GM12878 (cell line): Measurements from ENCODE around the gene ADAT3. TPM values are rescaled to one million over a fixed set of nuclear protein-coding genes. Genes with fewer than 3 reads are reported as not detected.

Source experiments
- ATF3 ChIP-seq: IDR thresholded peaks from 2 replicates; pipeline ENCODE4 v1.6.1; 2011; ENCODE audit warnings: low read depth, mild to moderate bottlenecking, low read length, moderate library complexity, borderline replicate concordance; ENCODE audit errors: extremely low read depth
- CHD2 ChIP-seq: IDR thresholded peaks from 2 replicates; pipeline ENCODE4 v1.6.1; 2011; ENCODE audit warnings: low read depth, low read length, improper control_type of control experiment, borderline replicate concordance
- CREB1 ChIP-seq: IDR thresholded peaks from 2 replicates; pipeline ENCODE4 v1.6.1; 2012; ENCODE audit warnings: low read depth, mild to moderate bottlenecking, inconsistent platforms
- DPF2 ChIP-seq: fragments of 450-650 bp; IDR thresholded peaks from 2 replicates; pipeline ENCODE4 v1.6.1; 2017; ENCODE audit warnings: mild to moderate bottlenecking
- EED ChIP-seq: sonication (generic); IDR thresholded peaks from 2 replicates; pipeline ENCODE4 v1.6.1; 2016; ENCODE audit warnings: antibody characterized with exemption, low read depth
- FOS ChIP-seq: IDR thresholded peaks from 3 replicates; pipeline ENCODE4 v1.6.1; 2011; ENCODE audit warnings: borderline replicate concordance; ENCODE audit not compliant: insufficient read length; ENCODE audit errors: extremely low read depth
- HSF1 ChIP-seq: fragments of 150-350 bp; IDR thresholded peaks from 2 replicates; pipeline ENCODE4 v1.6.1; 2014; ENCODE audit warnings: mild to moderate bottlenecking, low read depth, low read length
- KLF5 ChIP-seq: fragments of 450-650 bp; IDR thresholded peaks from 2 replicates; pipeline ENCODE4 v1.6.1; 2014; ENCODE audit warnings: mild to moderate bottlenecking; ENCODE audit not compliant: partially characterized antibody
- MXI1 ChIP-seq: fragments of 150-350 bp; IDR thresholded peaks from 2 replicates; pipeline ENCODE4 v1.6.1; 2011; ENCODE audit warnings: low read depth, mild to moderate bottlenecking, inconsistent platforms, low read length, improper control_type of control experiment
- MYC ChIP-seq: IDR thresholded peaks from 2 replicates; pipeline ENCODE4 v1.6.1; 2011; ENCODE audit warnings: mild to moderate bottlenecking, low read length, moderate library complexity, inconsistent platforms; ENCODE audit not compliant: insufficient read depth, insufficient replicate concordance, insufficient read length, severe bottlenecking
- NFYB ChIP-seq: IDR thresholded peaks from 2 replicates; pipeline ENCODE4 v1.6.1; 2011; ENCODE audit warnings: low read depth, mild to moderate bottlenecking, low read length, improper control_type of control experiment, moderate library complexity; ENCODE audit not compliant: insufficient read depth
- NR2F1 ChIP-seq: fragments of 450-650 bp; conservative IDR thresholded peaks from 2 replicates; pipeline ENCODE4 v1.6.1; 2017; ENCODE audit warnings: mild to moderate bottlenecking
- POLR2A ChIP-seq: IDR thresholded peaks from 2 replicates; pipeline ENCODE4 v1.6.1; 2011; ENCODE audit warnings: low read depth, mild to moderate bottlenecking, low read length
- POLR2AphosphoS5 ChIP-seq: IDR thresholded peaks from 2 replicates; pipeline ENCODE4 v1.6.1; 2011; ENCODE audit warnings: mild to moderate bottlenecking, low read length, inconsistent platforms
- SIN3A ChIP-seq: IDR thresholded peaks from 2 replicates; pipeline ENCODE4 v1.6.1; 2012; ENCODE audit warnings: low read depth, low read length, improper control_type of control experiment
- TARDBP ChIP-seq: IDR thresholded peaks from 2 replicates; pipeline ENCODE4 v1.6.1; 2016; ENCODE audit warnings: borderline replicate concordance
- polyA plus RNA-seq, 11 experiments: library from polyadenylated mRNA; depleted of rRNA in 4 of 11; unstranded in 6 of 11; stranded (reverse) in 5 of 11; fragments of >200 nt; fragmentation: Nextera tagmentation in 4 of 11; fragmentation: Illumina TruSeq in 1 of 11; extraction: Ambion mirVana in 4 of 11; extraction: Trizol in 1 of 11; gene quantifications; 1 replicate in 1 of 11; 2 replicates in 10 of 11; pipeline versions ENCODE4 v1.2.1 to v1.2.3, GENCODE V29; 2011 to 2016; ENCODE audit warnings: inconsistent platforms in 2 of 11, missing spikeins in 2 of 11, low read depth in 1 of 11
- total RNA-seq, 4 experiments: library from RNA; depleted of rRNA in 3 of 4; stranded (reverse); fragments of >200 nt in 3 of 4; fragmentation: Illumina TruSeq in 1 of 4; extraction: Trizol in 1 of 4; gene quantifications; 2 replicates each; pipeline versions ENCODE4 v1.2.1 to v1.2.3, GENCODE V29; 2013 to 2021
- TF ChIP-seq, protein P1 (sequence below): fragments of 450-650 bp; IDR thresholded peaks from 2 replicates; pipeline ENCODE4 v1.6.1; 2018; ENCODE audit warnings: borderline replicate concordance, mild to moderate bottlenecking; ENCODE audit not compliant: partially characterized antibody
- TF ChIP-seq, protein P2 (sequence below): IDR thresholded peaks from 2 replicates; pipeline ENCODE4 v1.6.1; 2011; ENCODE audit warnings: borderline replicate concordance, low read depth, mild to moderate bottlenecking, moderate library complexity, mixed read lengths, low read length; ENCODE audit not compliant: insufficient read depth; ENCODE audit errors: extremely low read length
- TF ChIP-seq, protein P3 (sequence below): fragments of 450-650 bp; conservative IDR thresholded peaks from 2 replicates; pipeline ENCODE4 v1.6.1; 2017; ENCODE audit warnings: mild to moderate bottlenecking, moderate library complexity
- TF ChIP-seq, protein P4 (sequence below): IDR thresholded peaks from 2 replicates; pipeline ENCODE4 v1.6.1; 2011; ENCODE audit warnings: low read depth, low read length, improper control_type of control experiment, borderline replicate concordance

The ADAT3 gene
- total and polyA plus RNA-seq, 10 of the 15 experiments (the other 5 are each of a cell fraction or from before 2014, with no cell fraction given), result 0.27 to 11.8 (median 7.7) TPM; not detected in 3

GRCh38 chr19:1863638-1864479, 41.3 kb upstream of the ADAT3 start (continued):
- TF ChIP-seq FOS, result no peak
- TF ChIP-seq, protein P1, sequence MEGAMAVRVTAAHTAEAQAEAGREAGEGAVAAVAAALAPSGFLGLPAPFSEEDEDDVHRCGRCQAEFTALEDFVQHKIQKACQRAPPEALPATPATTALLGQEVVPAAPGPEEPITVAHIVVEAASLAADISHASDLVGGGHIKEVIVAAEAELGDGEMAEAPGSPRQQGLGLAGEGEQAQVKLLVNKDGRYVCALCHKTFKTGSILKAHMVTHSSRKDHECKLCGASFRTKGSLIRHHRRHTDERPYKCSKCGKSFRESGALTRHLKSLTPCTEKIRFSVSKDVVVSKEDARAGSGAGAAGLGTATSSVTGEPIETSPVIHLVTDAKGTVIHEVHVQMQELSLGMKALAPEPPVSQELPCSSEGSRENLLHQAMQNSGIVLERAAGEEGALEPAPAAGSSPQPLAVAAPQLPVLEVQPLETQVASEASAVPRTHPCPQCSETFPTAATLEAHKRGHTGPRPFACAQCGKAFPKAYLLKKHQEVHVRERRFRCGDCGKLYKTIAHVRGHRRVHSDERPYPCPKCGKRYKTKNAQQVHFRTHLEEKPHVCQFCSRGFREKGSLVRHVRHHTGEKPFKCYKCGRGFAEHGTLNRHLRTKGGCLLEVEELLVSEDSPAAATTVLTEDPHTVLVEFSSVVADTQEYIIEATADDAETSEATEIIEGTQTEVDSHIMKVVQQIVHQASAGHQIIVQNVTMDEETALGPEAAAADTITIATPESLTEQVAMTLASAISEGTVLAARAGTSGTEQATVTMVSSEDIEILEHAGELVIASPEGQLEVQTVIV, result peak; percentile 32
- TF ChIP-seq MYC, result peak; percentile 100
- TF ChIP-seq MXI1, result peak; percentile 99
- peak; percentile 62; the same call in 1 of the 2 replicates for TF ChIP-seq CREB1
- TF ChIP-seq SIN3A, result peak; percentile 93
- TF ChIP-seq EED, result no peak
- TF ChIP-seq, protein P2, sequence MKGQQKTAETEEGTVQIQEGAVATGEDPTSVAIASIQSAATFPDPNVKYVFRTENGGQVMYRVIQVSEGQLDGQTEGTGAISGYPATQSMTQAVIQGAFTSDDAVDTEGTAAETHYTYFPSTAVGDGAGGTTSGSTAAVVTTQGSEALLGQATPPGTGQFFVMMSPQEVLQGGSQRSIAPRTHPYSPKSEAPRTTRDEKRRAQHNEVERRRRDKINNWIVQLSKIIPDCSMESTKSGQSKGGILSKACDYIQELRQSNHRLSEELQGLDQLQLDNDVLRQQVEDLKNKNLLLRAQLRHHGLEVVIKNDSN, result peak; percentile 92
- peak; percentile 75; the same call in 1 of the 2 replicates for TF ChIP-seq NR2F1
- peak; percentile 60 for TF ChIP-seq POLR2A
- TF ChIP-seq ATF3, result peak; percentile 55; the same call in 1 of the 2 replicates
- no peak; the same call in 1 of the 2 replicates for TF ChIP-seq POLR2AphosphoS5
- TF ChIP-seq CHD2, result 0 out of 2 replicates have a peak, but pooled peaks have one; percentile 48
- 0 out of 2 replicates have a peak, but pooled peaks have one; percentile 33 for TF ChIP-seq HSF1
- no peak for TF ChIP-seq TARDBP
- TF ChIP-seq DPF2, result 0 out of 2 replicates have a peak, but pooled peaks have one; percentile 63
- TF ChIP-seq NFYB, result no peak
- peak; percentile 41 for TF ChIP-seq KLF5
- TF ChIP-seq, protein P3, sequence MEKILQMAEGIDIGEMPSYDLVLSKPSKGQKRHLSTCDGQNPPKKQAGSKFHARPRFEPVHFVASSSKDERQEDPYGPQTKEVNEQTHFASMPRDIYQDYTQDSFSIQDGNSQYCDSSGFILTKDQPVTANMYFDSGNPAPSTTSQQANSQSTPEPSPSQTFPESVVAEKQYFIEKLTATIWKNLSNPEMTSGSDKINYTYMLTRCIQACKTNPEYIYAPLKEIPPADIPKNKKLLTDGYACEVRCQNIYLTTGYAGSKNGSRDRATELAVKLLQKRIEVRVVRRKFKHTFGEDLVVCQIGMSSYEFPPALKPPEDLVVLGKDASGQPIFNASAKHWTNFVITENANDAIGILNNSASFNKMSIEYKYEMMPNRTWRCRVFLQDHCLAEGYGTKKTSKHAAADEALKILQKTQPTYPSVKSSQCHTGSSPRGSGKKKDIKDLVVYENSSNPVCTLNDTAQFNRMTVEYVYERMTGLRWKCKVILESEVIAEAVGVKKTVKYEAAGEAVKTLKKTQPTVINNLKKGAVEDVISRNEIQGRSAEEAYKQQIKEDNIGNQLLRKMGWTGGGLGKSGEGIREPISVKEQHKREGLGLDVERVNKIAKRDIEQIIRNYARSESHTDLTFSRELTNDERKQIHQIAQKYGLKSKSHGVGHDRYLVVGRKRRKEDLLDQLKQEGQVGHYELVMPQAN, result peak; percentile 98
- TF ChIP-seq, protein P4, sequence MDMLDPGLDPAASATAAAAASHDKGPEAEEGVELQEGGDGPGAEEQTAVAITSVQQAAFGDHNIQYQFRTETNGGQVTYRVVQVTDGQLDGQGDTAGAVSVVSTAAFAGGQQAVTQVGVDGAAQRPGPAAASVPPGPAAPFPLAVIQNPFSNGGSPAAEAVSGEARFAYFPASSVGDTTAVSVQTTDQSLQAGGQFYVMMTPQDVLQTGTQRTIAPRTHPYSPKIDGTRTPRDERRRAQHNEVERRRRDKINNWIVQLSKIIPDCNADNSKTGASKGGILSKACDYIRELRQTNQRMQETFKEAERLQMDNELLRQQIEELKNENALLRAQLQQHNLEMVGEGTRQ, result peak; percentile 77
